Testis (tissue), 3 donors: ENCODE data around the gene CAPN7. TPM values are rescaled to one million over a fixed set of nuclear protein-coding genes. Genes with fewer than 3 reads are reported as not detected.

Experiments
- DNase-seq: peaks from one replicate; pipeline ENCODE4 v3.0.0-alpha.2; 2019
- H3K27ac ChIP-seq, 2 donors: fragments of 200-600 bp; sonication (generic); one replicate each; pipeline ENCODE4 v1.5.1; 2019
- H3K27me3 ChIP-seq: fragments of 200-600 bp; sonication (generic); one replicate; pipeline ENCODE4 v1.5.1; 2019
- H3K36me3 ChIP-seq: fragments of 200-600 bp; sonication (generic); one replicate; pipeline ENCODE4 v1.5.1; 2017; ENCODE audit warnings: low read depth; ENCODE audit errors: missing control alignments
- H3K4me1 ChIP-seq: fragments of 200-600 bp; sonication (generic); one replicate; pipeline ENCODE4 v1.5.1; 2019
- H3K4me3 ChIP-seq, 2 donors: fragments of 200-600 bp; sonication (generic); one replicate each; pipeline ENCODE4 v1.5.1; 2017 to 2019
- H3K9me3 ChIP-seq: fragments of 200-600 bp; sonication (generic); one replicate; pipeline ENCODE4 v1.5.1; 2017
- POLR2A ChIP-seq: fragments of 450-650 bp; IDR thresholded peaks from one replicate; pipeline ENCODE4 v1.6.1; 2017; ENCODE audit warnings: antibody characterized with exemption, mild to moderate bottlenecking, moderate library complexity
- WGBS, 2 donors: methylation state at CpG; one replicate each; pipeline ENCODE4 v1.1.5; 2018; 5-methylcytosine and 5-hydroxymethylcytosine counted together
- intact Hi-C: fragments of 100-400 bp; cut with DNase I; formaldehyde crosslinking; loops from one replicate; pipeline ENCODE4 v1.15.1; 2023; ENCODE audit warnings: low total_unique reads
- polyA plus RNA-seq: library from polyadenylated mRNA; stranded (reverse); fragments of 350-450 nt; fragmentation: Illumina TruSeq; extraction: RNeasy Lipid Tissue Mini Kit (QIAGEN cat#74804); gene quantifications from one replicate; pipeline ENCODE4 v1.2.3, GENCODE V29; 2014; ENCODE audit warnings: low read depth, low replicate concordance; ENCODE audit not compliant: insufficient read depth
- total RNA-seq, 2 donors: library from RNA; depleted of rRNA; stranded (reverse); fragments of >200 nt; gene quantifications; one replicate each; pipeline ENCODE4 v1.2.3, GENCODE V29; 2016
- TF ChIP-seq, protein P1 (sequence below), 3 experiments: fragments of 450-650 bp in 2 of 3; fragments of 200-600 bp in 1 of 3; sonication (generic) in 1 of 3; IDR thresholded peaks; one replicate each; pipeline ENCODE4 v1.5.1; 2016 to 2019; ENCODE audit warnings: antibody characterized with exemption in 3 of 3, mild to moderate bottlenecking in 2 of 3, moderate library complexity in 1 of 3

The CAPN7 gene
- total and polyA plus RNA-seq, 3 donors from 2014 or later: 31.0 to 94.7 (median 79.3) TPM

- DNase-seq: no peak
- Histone ChIP-seq H3K36me3 (no peaks in the 10 kb centered on the region), H3K9me3 (no peaks in the 10 kb centered on the region), H3K4me3 (no peak overlapping the region), H3K27me3 (no peaks in the 10 kb centered on the region), H3K4me1 (no peaks in the 10 kb centered on the region), H3K27ac (no peak overlapping the region)
- TF ChIP-seq, protein P1, sequence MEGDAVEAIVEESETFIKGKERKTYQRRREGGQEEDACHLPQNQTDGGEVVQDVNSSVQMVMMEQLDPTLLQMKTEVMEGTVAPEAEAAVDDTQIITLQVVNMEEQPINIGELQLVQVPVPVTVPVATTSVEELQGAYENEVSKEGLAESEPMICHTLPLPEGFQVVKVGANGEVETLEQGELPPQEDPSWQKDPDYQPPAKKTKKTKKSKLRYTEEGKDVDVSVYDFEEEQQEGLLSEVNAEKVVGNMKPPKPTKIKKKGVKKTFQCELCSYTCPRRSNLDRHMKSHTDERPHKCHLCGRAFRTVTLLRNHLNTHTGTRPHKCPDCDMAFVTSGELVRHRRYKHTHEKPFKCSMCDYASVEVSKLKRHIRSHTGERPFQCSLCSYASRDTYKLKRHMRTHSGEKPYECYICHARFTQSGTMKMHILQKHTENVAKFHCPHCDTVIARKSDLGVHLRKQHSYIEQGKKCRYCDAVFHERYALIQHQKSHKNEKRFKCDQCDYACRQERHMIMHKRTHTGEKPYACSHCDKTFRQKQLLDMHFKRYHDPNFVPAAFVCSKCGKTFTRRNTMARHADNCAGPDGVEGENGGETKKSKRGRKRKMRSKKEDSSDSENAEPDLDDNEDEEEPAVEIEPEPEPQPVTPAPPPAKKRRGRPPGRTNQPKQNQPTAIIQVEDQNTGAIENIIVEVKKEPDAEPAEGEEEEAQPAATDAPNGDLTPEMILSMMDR (IDR thresholded peaks at IDR 0.05): no peak
- no peak for TF ChIP-seq POLR2A
- 86 to 94% methylated on average over 1 of the region's 1 CpG for WGBS, 2 donors
- intact Hi-C loops: no loop called here
Measured at GRCh38 chr3:15214758-15215157, 8.7 kb downstream of the CAPN7 start.

GRCh38 chr3:15215996-15216395, 9.9 kb downstream of the CAPN7 start:
- intact Hi-C loops: no loop called here
- Histone ChIP-seq H3K27me3 (no peaks in the 10 kb centered on the region), H3K4me3 (no peak overlapping the region), H3K27ac (no peak overlapping the region), H3K4me1 (no peaks in the 10 kb centered on the region), H3K9me3 (no peaks in the 10 kb centered on the region), H3K36me3 (no peaks in the 10 kb centered on the region)
- 76 to 78% methylated on average over 2 of the region's 2 CpGs for WGBS, 2 donors
- TF ChIP-seq POLR2A: no peak
- TF ChIP-seq, protein P1 (IDR thresholded peaks at IDR 0.05): no peak
- no peak for DNase-seq

DNA sequence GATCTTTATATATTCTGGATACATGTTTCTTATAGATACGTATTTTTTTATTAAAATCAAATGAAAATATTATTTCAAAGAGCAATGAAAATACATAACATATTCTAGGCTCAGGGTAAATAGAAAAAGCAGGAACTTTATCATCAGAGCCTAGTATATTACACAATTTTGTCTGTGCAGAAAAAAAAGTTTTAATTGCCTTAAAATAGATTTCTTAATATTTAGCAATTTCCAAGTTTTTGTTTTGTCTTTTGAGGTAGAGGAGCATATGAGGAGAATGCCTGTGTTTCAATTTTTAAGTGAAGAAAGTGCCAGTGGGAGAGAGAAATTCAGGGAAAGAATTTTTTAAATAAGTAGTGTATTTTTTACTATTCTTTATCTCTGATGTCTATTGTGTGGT, 10.5 kb downstream of the CAPN7 start:
- Histone ChIP-seq H3K27ac (no peak overlapping the region), H3K9me3 (no peaks in the 10 kb centered on the region), H3K36me3 (no peaks in the 10 kb centered on the region), H3K27me3 (no peaks in the 10 kb centered on the region), H3K4me3 (no peak overlapping the region), H3K4me1 (no peaks in the 10 kb centered on the region)
- WGBS, 2 donors: 96 to 100% methylated on average over 1 of the region's 1 CpG
- intact Hi-C loops: no loop called here
- TF ChIP-seq POLR2A: no peak
- DNase-seq: no peak

GRCh38 chr3:15217011-15217671, 11.1 kb downstream of the CAPN7 start:
- H3K36me3 ChIP-seq: no peaks in the 10 kb centered on the region
- H3K4me1 ChIP-seq: no peaks in the 10 kb centered on the region
- H3K9me3 ChIP-seq: no peaks in the 10 kb centered on the region
- intact Hi-C loops: no loop called here
- no peak for TF ChIP-seq POLR2A
- DNase-seq: no peak
- 91 to 94% methylated on average over 4 of the region's 4 CpGs for WGBS, 2 donors
- no peak overlapping the region for H3K27ac ChIP-seq
- no peaks in the 10 kb centered on the region for H3K27me3 ChIP-seq
- no peak overlapping the region for H3K4me3 ChIP-seq

DNA sequence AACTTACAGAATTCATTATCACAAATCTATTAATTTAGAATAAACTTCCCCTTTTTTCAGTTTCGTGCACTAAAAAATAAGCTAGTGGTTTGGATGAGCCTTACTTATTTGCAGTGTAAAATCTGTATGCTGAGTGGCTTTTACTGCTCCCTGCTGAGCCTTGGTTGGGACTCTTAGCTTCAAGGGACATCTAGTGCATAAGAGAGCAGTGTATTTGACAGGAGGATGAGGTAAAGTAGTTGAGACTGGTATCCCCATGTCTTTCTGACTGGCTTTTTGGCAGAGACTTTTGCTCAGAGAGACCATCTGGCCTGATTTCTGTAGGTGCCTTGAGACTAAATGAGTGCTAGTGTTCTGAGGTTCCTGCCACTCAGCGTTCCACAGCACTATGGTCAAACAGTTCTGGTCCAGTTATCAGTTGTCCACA, 11.8 kb downstream of the CAPN7 start:
- TF ChIP-seq, protein P1 (IDR thresholded peaks at IDR 0.05): no peak
- no peak for TF ChIP-seq POLR2A

GRCh38 chr3:15218689-15219088, 12.6 kb downstream of the CAPN7 start:
- H3K27me3 ChIP-seq: no peaks in the 10 kb centered on the region
- no peaks in the 10 kb centered on the region for H3K36me3 ChIP-seq
- DNase-seq: no peak
- H3K4me3 ChIP-seq: no peak overlapping the region
- intact Hi-C loops: no loop called here
- H3K27ac ChIP-seq: no peak overlapping the region
- TF ChIP-seq, protein P1 (IDR thresholded peaks at IDR 0.05): no peak
- no peak for TF ChIP-seq POLR2A
- H3K4me1 ChIP-seq: no peaks in the 10 kb centered on the region
- no peaks in the 10 kb centered on the region for H3K9me3 ChIP-seq

More for the DNA sequence above, 11.8 kb downstream of the CAPN7 start:
- no peaks in the 10 kb centered on the region for H3K27me3 ChIP-seq
- 88 to 93% methylated on average over 2 of the region's 2 CpGs for WGBS, 2 donors
- no peak overlapping the region for H3K27ac ChIP-seq
- no peaks in the 10 kb centered on the region for H3K4me1 ChIP-seq
- no peak for DNase-seq
- intact Hi-C loops: no loop called here
- no peak overlapping the region for H3K4me3 ChIP-seq
- H3K9me3 ChIP-seq: no peaks in the 10 kb centered on the region
- no peaks in the 10 kb centered on the region for H3K36me3 ChIP-seq
